Superior temporal gyrus (tissue), 1 donor: ENCODE measurements around the gene NDC1.

Experiments
- DNase-seq: peaks from one replicate; pipeline ENCODE4 v3.0.0-alpha.2; 2016; ENCODE audit errors: extremely low spot score

Gene NDC1

DNA sequence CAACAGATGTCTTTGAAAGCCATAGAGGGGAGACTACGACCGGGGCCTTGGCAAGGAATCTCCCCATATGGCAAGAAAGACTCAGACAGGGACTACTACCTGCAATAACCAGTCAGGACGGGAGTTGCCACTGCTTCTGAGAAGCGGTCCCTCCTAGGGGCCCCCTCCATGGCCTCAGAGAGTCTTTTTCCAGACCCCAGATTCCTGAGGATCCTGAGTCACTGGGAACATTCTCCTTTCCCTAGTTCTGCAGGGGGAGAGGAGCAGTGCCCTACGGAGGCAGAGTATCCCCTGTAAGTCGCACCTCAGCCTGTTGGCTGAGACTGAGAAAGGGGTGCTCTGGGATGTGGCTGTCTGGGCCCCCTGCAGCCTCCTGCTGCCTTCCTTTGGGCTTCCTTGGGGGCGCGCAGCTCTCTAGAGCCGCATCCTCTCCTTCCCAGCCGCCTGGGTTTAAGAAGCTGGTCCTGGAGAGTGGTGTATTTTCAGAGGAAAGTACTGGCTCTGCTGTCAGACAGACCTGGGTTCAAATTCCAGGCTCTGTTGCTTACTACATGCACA lies 107.0 kb downstream of the NDC1 start:
- no peak for DNase-seq

DNA sequence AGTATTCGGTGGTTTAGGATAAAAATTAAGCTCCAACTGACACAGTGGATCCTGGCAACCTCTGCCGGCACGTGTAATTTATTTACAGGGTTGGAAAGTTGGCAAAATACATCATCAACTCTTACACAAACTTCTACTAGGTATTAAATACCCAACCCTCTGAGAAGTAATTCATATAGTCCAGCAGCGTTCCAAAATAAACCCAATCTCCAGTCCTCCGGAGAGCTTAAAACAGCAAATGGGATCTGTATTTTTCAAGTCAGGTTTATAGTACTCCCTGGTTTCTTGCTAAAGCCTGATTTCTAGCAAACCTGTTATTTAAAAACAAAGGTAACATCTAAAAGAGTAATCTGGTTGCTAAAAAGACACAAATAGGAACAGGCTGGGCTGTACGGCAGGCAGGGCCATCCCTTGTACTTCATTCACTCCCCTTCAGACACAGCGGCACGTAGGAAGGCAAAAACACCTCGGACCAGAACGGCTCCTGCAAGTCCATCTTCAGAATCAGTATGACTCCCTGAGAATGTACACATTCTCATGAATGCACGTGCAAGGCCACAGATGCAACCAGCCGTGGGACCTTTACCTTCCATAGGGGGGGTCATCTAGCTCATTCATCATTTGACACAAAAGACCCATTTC lies 107.8 kb downstream of the NDC1 start:
- DNase-seq: no peak

DNA sequence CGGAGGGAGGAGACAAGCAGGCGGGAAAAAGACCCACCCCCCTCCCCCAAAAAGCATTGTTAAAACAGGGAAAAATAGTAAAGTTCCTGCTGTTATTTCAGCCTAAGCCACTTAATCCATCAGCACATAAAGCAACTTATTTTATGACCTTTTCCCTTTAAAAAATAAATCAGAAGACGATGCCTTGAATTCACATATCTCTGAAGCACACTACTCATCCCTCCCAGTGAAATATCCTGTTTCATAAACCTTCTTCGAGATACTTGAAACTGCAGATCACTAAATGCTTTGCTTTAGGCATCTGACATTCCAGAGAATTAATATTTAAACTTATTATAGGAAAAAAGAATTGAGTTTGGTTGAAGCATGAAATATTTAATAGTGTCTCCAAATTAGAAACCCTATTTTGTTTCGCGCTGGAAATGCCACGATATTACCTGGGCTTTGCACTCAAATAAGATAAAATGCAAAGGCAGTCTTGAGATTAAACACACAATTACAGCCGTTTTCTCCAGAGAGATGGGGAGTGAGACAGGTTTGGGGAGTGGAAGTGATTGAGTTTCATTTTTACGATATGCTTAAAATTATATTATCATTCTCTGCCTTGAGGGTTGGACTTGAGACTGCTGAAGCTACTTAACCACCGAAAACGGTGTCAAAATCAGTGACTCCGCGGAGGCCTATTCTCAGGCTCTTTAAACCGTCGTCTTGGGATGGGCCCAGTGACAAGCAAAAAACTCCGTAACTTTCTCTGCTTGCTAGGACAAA lies 108.5 kb downstream of the NDC1 start:
- no peak for DNase-seq

DNA sequence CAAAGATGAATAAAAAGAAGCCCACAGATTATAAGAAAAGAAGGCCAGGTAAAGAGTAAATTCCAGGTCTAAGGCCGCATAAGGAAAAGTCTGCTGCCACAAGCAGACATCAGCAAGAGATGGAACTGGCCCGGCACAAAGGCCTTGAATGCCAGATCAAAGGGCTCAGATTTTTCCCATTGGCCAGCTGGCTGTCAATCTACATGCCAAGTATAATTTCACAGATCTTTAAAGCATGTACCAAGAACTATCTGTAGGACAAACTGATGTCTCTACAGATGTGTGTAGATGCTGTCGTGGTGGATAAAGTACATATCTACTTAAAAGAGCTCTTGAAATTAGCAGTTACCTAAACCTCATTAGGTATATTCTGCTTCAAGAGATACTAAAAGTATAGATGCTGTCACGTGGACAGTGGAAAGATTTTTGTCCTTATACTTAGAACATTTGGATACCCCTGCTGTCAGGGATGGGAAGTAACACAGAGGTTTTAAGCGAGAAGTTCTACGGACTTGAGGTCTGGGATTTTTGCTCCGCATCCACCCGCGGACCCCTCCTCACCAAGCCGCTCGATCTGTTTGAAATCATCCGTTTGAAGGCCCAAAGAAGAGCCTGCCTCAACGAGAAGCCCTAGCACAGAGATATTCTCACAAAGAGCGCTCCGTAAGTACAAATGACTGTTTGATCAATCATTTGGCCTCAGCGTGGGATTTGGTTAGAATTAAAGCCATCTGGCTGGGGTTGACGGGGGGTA lies 109.2 kb downstream of the NDC1 start:
- no peak for DNase-seq

DNA sequence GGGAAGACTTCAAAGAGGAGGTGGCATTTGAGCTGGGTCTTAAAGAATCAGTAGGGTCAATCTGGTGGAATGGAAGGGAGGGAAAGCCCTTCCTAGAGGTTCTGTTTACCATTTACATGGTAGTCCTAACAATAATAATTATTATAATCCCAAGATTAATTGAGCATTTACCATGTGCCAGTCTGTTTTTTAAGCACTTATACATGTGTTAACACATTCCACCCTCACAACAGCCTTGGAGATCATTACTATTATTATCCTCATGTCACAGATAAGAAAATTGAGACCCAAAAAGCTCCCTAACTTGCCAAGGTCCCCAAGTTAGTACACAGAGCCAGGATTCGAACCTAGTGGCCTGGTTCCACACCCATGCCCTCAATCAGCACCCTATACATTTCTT lies 109.9 kb downstream of the NDC1 start:
- DNase-seq: no peak

DNA sequence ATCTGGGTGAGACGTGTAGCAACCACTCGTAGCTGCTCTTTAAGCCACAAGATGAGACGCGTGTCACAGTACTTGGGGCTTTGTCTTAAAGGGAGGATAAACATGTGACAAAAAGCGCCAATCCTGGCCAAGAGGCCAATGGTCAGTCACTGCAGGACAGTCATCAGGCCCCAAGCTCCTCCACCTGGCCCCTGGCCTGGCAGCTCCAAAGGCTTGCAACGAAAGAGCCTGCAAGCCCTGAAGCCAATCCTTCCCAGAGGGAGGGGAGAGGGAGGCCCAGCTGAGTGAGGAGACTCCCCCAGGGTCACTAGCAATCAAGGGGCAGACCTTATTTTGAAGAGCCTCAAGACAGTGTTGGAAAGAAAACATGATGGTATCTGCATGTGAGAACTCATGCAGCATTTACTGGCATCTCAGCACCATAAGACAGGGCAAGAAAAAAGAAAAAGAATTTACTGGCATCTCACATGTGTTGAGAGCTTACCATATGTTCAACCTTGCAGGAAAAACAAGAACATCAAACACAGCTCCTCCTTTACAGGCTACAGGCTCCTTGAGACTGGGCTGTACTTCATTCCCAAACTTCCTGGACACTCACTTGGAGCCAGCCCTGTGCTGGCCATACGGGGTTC lies 110.5 kb downstream of the NDC1 start:
- no peak for DNase-seq

DNA sequence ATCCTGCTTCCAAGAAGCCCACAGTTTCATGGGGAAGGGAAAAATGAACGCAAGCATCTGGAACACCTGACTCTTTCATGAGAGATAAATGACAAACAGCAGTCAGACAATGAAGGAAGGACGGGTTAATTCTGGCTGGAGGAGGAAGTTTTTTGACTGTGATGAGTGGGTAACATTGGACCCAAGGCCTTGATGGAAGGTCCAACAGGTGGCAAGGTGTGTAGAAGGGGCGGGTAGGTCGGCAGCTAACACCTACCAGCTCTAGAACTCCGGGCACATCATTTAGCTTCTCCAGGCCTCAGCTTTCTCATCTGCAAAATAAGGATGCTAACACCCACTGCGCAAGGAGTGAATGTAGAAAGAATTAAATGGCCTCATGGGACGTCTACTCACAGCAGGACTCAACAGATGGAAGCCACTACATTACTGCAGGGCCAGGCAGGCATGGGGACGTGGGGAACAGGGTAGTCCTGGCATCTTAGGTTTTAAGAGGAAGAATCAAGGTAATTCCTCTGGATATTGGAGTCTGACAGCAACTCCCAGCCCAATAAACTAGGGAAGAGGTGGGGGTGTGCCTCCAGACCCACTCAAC lies 112.0 kb downstream of the NDC1 start:
- DNase-seq: no peak

DNA sequence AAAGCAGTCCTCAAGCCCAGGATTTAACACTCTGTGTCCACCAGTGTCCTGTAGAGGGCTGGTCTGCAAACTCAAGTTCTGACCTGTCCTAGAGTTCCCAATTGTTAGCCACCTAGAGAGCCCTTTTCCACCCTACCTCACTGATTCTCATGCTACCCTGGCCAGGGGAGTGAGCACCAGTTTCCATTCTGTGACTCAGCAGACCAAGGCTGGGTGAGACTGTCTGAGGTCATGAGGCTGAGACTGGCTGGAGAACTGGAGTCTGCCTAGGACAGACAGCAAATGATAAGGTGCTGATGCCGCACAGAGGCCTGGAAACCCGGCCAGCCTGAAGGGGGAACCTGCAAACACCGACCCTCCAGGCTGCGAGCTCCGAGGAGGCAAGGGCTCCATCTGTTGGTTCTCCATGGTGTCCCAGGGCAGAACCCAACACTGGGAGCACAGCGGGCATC lies 112.8 kb downstream of the NDC1 start:
- DNase-seq: no peak

DNA sequence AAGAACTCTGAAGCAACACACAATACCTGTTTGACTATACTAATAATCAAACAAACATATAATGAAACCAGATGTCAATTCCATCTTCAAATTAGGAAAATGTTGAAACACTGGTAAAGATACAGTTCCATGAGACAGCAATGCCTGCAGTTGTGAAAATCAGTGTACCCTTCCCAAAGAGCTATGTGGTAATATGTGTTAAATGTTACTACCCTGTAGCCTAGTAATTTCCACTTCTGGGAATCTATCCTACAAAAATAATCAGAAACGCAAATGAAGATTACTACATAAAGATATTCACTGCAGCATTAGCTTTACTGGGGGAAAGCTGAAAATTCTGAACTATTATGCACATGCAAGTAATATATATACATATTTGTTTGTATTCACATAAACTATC lies 116.1 kb downstream of the NDC1 start:
- no peak for DNase-seq

DNA sequence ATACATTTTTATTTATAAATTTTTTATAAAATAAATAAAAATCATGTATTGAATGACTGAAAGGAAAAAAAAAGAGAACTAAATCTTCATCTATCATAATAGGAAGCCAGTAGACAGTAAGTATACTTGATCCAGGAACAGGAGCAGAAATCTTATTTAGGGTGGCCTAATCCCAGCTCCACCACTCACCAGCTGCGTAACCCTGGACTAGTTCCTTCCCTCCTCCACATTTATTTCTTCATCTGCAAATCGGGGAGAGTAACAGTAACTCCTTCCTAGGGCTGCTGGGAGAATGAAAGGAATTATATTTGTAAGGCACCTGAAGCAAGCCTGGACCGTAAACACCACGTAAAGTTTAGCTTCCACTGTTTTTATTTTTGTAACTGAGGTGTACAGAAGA lies 117.0 kb downstream of the NDC1 start:
- DNase-seq: no peak

DNA sequence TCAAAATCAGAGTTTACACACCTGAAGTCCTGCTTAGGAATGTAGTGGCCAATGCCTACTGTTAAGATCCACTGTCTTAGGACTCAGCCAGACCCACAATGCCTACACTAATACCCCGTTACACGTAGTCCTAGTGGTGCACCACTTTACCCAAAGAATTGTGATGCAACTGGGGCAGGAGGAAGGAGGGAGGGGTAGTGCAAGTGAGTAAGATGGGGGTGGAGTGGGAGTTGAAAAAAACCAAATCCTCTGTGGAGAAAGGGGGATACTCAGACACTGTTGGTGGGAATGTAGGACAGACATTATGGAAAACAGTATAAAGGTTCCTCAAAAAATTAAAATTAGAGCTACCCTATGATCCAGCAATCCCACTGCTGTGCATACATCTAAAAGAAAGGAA lies 118.6 kb downstream of the NDC1 start:
- no peak for DNase-seq

DNA sequence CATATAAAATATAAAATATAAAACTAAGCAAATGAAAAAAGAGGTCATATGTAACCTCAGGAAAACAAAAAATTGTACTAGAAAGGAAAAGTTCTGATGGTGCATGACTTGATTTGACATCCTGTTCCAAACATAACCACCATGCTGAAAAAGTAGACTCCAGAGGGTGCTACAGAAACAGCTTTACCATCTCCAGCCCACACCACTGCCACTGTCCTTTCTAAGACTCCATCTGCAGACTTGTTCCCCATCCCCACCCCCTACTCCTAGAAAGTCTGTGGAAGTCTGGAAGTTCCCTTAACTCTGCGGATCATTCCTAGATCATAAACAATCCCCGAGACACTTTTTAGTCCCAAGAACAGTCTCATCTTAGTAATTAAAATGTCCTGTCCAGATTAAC lies 119.7 kb downstream of the NDC1 start:
- no peak for DNase-seq

DNA sequence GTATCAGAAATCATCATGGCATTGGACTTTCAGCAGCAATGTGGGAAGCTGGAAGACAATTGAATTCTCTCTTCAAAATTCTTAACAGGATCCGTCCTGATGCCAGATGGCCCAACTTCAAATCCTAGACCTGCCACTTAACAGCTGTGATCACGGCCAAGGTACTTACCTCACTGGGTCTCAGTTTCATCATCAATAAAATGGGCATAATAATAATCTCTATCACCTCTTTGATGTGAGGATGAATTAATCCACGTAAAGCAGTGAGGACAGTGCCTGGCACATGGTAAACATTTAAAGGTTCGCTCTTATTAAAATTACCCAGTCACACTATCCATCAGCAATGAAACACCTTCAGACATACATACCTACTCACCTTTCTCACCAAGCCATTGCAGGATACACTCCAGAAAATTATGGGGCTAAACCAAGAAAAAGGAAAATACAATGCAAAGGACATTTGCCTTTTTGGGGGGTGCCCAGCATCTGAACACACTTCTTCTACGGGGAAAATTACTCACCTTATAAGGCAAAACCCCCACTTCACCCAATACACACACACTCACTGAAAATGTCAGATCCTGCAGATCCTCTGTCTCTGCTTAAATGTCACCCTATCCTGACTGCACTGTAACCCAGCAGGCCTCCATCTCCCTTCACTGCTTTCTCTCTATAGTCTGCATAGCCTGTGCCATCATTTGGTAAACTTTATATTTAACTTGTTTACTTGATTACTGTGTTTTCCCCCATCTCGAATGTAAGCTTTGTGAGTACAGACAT lies 120.9 kb downstream of the NDC1 start:
- no peak for DNase-seq

DNA sequence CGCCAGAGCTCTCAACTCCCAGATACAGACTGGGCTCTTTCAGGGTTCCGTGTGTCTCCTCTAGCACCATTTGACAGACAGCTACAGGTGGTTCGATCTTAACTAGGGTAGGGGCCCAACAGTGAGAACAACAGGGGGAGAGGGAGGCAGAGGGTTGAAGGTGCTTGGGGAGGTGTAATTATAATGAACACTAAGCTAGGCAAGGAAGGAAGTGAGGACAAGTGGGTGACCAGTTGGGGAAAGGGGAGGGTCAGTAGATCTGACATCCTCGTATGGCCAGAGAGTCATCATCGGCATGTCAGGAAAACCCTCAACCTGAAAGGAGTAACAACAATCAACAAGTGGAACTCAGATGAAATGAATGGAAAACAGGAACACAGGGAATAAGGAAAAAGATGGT lies 121.9 kb downstream of the NDC1 start:
- no peak for DNase-seq

DNA sequence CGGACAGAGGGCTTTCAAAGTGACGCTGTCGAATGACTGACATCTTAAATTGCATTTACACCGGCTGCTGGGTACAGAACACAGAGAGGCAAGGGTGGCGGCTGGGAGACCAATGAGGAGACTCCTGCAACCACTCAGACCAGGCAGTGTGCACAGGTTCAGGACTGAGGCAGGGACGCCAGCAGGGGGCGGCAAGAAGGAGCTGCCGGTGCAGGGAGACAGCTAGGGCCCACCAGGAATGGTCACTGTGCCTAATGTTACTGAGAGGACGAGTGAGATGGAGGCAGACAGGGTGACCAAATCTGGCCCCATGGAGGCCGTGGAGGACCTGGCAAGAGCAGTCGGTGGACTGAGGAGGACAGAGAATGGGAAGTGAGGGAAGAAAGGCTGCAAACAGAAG lies 122.6 kb downstream of the NDC1 start:
- no peak for DNase-seq
